HG02973 (cell line): Measurements from ENCODE around the gene NFE2L3.
"Not testable (repeated sequence)": the region's sequence is repeated elsewhere in the genome, so short reads cannot be mapped to it uniquely, and the experiment has no call there.

ENCODE experiments used
- ATAC-seq: cut with Tn5 transposase; IDR thresholded peaks from one replicate; pipeline ENCODE4 v1.9.1; 2021; ENCODE audit warnings: moderate library complexity; ENCODE audit not compliant: unreplicated experiment

The NFE2L3 gene

DNA sequence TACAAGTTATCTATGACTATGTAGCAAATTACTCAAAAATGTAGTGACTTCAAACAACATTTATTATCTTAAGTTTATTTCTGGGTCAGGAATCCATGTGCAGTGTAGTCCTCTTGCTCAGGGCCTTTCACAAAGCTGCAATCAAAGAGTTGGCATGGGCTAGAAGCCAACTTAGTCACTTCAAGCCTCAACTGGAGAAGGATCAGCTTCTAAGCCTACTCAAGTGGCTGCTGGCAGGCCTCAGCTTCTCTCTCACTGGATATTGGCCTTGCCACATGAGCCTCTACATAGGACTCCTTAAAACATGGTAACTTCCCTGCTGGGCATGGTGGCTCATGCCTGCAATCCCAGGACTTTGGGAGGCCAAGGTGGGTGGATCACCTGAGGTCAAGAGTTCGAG is 5.0 kb upstream of the NFE2L3 start:
- no peak for ATAC-seq

DNA sequence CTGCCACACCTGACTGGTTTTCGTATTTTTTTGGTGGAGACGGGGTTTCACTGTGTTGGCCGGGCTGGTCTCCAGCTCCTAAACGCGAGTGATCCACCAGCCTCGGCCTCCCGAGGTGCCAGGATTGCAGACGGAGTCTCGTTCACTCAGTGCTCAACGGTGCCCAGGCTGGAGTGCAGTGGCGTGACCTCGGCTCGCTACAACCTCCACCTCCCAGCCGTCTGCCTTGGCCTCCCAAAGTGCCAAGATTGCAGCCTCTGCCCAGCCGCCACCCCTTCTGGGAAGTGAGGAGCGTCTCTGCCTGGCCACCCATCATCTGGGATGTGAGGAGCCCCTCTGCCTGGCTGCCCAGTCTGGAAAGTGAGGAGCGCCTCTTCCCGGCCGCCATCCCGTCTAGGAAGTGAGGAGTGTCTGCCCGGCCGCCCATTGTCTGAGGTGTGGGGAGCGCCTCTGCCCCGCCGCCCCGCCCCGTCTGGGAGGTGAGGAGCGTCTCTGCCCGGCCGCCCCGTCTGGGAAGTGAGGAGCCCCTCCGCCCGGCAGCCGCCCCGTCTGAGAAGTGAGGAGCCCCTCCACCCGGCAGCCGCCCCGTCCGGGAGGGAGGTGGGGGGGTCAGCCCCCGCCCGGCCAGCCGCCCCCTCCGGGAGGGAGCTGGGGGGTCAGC is 4.2 kb upstream of the NFE2L3 start:
- not testable (repeated sequence) for ATAC-seq

DNA sequence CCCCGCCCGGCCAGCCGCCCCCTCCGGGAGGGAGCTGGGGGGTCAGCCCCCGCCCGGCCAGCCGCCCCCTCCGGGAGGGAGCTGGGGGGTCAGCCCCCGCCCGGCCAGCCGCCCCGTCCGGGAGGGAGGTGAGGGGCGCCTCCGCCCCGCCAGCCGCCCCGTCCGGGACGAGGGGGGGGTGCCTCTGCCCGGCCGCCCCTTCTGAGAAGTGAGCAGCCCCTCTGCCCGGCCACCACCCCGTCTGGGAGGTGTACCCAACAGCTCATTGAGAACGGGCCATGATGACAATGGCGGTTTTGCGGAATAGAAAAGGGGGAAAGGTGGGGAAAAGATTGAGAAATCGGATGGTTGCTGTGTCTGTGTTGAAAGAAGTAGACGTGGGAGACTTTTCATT is 3.7 kb upstream of the NFE2L3 start:
- ATAC-seq = not testable (repeated sequence)

DNA sequence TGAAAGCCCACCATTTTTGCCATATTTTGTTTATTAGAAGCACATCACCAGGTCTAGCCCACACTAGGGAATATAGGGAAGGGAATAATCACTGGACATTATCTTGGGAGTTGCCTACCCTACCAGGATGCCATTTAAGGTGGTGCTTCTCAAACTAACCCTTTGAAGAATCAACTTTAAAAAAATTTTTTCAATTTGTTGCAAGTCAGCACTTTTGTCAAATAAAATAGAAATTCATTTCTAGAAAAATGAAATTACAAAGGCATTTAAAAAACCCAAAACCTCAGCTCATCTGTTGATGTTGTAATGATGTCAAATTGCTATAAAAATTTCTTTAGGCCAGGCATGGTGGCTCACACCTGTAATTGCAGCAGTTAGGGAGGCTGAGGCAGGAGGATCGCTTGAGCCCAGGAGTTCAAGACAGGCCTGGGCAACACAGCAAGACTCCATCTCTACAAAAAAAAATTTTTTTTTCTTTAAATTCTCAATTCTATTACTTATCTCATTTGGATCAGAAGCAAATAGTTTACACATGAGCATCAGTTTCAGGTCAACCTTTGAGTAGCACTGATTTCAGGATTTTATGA is 2.5 kb upstream of the NFE2L3 start:
- no peak for ATAC-seq

DNA sequence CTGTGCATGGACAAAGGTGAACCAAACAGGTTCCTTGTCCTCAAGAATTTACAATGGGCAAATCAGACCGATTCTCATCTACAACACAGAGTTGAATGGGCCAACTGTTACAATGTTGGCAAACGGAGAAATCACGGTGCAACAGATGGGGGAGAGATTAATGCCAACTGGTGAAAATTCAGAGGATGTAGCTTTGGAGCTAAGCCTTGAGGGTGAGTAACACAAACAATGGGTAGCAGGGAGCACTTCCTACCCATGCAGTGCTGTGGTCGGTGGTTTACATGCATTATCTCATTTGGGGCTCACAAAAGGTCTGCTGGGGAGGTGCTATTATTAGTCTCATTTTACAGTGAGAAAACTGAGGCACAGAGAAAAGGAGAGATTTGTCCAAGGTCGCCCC is 902 bp upstream of the NFE2L3 start:
- no peak for ATAC-seq

DNA sequence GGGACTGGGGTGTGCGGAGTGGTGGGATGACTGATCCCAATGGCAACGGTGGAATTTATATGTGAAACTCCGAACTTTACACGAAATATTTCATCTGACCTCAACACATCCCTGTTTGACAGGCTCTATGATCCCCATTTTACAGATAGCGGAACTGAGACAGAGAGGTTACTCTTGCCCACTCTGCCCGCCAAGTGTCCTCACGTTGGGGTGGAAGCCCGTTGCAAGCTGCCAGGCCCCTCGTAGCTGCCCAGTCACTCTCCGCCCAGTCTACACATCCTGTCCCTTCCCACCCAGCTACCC is 397 bp upstream of the NFE2L3 start:
- no peak for ATAC-seq

DNA sequence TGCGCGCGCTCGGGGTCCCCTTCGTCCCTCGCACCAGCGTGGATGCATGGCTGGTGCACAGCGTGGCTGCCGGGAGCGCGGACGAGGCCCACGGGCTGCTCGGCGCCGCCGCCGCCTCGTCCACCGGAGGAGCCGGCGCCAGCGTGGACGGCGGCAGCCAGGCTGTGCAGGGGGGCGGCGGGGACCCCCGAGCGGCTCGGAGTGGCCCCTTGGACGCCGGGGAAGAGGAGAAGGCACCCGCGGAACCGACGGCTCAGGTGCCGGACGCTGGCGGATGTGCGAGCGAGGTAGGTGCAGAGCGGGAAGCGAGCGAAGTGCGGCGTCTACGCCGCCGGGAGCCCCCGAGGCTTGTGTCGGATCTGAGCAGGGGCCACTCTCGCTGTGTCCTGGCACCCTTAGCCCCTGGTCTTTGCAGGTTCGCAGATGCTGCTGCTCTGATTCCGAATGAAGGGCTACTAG is 813 bp downstream of the NFE2L3 start:
- ATAC-seq = peak; percentile 14

DNA sequence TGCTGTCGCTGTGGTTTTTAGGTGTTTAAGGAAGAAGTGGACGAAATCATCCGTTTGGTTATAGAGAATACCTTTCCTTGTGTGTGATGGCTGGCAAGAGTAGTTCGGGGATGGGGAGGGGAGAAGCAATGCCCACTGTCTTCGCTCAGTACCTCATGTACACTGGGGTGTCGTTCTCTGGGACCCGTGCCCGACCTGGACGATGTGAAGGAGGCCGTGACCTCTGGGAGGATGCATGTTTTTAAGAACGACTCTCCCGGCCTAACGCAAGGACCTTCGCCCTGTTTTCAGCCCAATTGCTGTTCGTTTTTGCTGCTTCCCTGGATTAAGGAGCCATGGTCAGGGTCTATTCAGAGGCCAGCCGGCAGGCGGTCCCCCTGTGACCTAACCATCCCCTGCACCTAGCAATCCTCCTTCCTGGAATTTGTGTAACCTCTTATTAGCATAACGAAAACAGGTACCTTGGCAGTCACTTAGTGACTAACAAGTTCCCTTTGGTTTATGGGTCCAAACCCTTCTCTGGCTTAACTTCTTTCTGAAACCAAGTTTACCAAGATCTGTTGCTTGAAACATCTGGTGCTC is 1.3 kb downstream of the NFE2L3 start:
- ATAC-seq = no peak

DNA sequence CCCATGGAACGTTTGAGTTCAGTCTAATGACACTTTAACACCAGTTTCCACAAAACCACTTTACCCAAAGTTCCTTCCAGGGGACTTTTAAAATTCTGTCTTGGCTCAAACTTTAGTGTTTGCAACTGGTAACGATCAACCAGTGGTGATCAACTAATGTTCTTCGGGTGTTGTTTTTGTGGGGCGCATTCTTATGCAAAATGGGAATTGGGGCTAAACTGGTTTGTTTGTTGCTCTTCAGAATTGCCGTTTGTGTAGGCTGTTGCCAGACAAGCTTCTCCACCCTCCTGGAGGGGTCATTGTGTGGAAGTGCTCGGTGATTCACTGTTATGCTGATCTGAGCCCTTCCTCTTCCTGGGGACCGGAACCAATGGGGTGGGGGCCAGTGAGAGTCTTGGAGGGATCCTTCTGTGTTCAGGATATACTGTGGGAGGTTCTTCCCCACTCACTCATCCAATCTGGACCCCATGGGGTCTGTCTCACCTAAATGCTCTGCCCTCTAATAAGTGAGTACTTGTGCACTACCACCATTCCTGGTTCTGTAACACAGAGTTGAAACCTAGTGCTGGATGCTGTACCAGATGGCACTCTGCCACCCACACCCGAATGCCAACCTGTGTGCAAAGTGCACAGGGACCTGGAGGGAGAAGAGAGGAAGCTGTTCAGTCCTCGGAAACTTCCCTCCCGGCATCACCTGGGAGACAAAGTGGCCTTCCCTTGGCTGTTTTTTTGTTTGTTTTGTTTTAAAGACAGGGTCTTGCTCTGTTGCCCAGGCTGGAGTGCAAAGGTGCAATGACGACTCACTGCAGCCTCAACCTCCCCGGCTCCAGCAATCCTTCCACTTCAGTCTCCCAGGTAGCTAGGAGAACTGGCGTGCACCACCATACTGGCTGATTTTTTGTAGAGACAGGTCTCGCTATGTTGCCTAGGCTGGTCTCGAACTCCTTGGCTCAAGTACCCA is 2.1 kb downstream of the NFE2L3 start:
- no peak for ATAC-seq

DNA sequence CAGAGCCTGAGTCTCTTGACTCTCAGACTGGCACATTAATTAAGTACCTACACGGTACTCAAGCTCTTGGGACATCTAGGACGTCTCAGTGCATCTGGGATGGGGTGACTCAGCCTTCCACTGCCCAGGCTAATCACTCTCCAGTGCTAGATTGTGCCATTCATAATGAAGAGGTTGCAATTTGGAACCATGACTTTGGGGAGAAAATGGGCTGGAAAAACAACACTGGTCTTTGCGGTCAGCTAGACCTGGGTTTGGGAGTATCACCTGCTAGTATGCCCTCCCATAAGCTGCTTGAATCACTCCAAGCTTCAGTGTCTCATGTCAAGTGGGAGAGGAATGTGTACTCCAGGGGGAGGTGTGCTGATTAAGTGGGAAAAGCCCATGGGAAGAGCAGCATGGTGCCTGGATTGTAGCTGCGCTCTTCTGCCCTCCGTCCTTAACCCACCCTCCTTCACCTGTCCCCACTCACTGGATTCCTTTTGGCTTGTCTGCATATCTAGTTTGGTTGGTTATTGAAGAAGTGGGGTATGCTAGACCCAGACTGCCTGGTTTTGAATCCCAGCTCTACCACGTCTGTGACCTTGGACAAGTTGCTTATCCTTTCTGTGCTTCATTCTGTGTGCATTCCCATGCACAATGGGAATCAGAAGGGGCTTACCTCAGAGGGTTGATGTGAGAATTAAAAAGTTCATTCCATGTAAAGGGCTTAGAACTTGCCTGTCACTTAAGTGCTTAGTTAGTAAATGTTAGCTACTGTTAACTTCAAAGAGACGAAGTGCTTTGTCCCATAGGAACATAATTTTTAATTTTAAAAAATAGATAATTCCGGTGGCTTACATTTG is 3.8 kb downstream of the NFE2L3 start:
- no peak for ATAC-seq

DNA sequence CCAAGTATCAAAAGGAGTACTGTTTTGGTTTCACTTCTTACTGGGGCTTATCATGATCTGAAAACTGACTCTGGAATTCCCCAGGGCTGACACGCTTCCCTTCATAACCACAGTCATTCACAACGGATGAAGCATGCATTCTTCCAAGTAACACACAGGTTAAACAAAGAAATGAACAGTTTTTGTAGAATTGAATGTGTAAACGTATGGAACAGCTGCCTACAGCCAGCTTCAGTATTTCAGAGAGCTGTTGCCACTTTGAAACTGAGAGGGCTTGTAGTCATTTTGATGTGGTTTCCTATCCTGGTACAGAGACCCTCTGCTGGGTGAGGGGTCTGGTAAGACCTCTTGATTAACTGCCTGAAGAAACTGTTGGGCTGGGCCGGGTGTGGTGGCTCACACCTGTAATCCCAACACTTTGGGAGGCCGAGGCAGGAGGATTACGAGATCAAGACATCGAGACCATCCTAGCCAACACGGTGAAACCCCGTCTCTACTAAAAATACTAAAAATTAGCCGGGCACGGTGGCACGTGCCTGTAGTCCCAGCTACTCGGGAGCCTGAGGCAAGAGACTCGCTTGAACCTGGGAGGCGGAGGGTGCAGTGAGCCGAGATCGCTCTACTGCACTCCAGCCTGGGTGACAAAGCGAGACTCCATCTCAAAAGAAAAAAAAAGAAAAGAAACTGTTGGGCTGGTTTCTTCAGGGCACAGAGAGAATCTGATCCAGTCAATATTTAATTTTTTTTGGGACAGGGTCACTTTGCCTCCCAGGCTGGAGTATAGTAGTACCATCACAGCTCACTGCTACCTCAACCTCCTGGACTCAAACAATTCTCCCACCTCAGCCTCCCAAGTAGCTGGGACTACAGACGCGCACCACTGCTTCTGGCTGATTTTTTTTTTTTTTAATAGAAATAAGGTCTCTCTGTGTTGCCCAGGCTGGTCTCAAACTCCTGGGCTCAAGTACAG is 4.7 kb downstream of the NFE2L3 start:
- ATAC-seq = no peak

DNA sequence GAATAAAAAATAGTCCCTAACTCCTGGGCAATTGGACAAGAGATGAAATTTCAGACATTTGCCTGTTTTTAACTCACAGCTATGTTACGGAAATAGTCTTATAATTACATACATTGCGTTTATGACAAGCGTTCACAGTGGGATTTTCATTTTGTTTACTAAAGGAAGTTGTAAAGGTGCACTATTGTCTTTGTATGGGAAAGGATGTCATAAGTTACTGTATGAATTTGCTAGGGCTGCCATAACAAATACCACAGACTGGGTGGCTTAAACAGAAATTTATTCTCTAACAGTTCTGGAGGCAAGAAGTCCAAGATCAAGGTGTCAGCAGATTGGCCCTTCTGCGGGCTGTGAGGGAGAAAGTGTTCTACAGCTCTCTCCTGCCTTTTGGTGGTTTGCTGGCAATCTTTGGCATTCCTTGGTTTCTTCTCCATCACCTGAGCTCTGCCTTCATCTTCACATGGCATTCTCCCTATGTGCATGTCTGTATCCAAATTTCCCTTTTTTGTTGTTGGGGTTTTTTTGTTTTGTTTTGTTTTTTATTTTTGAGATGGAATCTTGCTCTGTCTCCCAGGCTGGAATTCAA is 5.6 kb downstream of the NFE2L3 start:
- ATAC-seq = no peak

DNA sequence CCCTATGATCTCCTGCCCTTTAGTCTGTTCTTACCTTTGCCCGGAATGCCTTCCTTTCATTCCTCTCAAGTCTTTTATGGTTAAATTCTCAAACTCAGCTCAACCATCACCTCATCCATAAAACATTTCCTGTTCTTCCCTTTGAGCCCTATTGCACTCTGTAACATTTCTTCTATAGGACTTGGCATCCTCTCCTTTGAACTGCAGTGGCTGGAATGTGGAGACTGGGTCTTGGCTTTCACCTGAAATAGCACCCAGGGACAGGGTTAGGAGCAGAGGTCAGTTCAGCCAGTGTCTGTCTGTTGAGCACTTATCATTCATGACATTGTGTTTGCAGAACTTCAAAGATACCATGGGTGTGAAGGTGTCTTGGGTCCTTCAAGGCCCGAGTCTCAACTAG is 7.2 kb downstream of the NFE2L3 start:
- no peak for ATAC-seq

DNA sequence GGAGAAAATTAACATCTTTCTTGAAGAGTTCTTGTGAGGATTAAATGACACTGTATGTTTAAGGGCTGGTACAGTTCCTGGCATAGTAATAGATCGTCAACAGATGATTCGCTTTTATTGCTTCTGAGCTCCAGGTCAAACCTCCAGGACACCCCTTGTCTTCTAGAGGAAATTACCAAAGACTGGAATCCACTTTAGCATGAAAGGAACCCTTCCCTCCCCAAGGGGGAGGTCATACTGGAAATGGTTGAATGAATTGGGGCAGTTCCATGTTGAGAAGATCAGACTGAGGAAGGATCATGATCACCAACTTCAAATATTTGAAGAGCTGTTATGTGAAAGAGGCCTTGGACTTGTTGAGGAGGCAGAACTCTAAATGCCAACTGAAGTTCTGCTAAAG is 8.9 kb downstream of the NFE2L3 start:
- ATAC-seq = no peak

DNA sequence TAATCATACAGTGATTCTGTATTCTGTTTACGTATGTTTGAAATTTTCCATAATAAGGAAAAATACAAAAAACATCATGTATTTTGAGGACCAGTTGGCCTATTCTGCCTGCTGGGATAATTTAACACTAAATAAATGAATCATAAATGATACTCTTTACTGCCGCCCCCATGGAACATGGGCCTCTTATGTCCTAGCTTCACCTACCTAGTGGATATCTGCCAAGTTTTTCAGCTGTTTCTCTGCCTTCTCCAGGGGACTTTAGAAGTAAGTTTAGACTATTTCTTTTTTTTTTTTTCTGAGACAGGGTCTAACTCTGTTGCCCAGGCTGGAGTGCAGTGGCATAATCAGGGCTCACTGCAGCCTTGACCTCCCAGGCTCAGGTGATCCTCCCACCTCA is 10.4 kb downstream of the NFE2L3 start:
- no peak for ATAC-seq

DNA sequence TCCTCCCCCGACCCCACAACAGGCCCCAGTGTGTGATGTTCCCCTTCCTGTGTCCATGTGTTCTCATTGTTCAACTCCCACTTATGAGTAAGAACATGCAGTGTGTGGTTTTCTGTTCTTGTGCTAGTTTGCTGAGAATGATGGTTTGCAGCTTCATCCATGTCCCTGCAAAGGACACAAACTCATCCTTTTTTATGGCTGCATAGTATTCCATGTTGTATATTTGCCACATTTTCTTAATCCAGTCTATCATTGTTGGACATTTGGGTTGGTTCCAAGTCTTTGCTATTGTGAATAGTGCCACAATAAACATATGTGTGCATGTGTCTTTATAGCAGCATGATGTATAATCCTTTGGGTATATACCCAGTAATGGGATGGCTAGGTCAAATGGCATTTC is 11.8 kb downstream of the NFE2L3 start:
- not testable (repeated sequence) for ATAC-seq

DNA sequence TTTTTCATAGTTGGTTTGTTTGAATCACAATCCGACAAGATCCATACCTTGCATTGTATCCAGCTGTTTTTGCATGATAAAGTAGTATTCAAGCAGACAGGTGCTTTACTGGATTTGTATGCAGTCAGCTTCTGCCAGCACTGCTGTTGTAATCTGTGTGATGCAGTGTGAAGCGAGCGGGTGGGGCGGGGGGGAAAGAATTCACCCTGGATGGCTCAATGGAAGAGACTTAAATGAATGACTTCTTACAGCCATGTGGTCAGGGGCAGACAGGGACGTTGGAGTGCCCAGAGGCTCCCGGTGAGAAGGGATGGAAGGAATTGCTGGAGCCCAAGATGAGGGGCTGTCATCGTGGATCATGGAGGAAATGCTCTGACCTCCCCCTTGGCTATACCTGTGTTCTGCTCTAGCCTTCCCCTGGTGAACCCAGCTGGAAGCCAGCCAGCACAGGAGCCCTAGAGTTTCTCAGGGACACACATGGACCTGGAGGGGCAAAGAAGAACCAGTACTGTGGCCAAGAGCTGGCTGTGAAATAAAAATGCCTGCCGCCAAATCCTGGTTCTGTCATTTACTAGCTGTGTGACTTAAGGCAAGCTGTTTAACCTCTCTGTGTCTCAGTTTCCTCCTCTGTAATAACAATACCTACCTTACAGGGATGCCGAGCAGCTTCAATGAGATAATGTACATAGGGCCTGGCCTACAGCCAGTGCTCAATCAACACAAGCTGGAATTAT is 14.1 kb downstream of the NFE2L3 start:
- no peak for ATAC-seq

DNA sequence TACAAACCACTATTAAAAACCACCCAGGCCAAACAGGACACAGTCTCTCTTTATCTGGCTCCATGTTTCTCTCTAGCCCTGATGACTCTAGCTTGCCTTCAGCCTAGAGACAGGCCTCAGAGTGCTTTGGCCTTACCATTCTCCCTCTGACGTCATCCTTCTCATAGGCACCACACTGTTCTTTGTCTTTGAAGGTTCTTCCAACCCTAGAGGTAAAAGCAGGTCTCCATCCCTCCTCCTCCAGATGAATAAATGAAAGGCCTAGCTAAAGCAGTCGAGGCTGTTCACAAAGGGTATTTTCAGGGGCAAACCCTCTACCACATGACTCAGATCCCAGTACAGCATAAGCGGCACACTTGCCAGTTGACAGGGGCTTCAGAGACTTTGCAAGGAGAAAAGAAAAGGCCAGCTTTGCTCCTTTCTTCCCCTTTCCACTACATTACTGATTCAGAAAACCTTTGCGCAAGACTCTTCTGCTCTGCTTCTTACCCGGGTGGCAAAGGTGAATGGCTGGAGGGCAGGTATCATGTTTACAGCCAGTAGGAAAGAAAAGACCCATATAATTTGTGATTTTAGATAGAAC is 14.8 kb downstream of the NFE2L3 start:
- peak; percentile 27 for ATAC-seq
